Stimulated activated CD4-positive, alpha-beta T cell treated with anti-CD3 and anti-CD28 coated beads, Interleukin-2, amount 100 ng/mL, for 48 hours (primary cell): Measurements from ENCODE around the gene NCBP3.
"Not testable (repeated sequence)": the region's sequence is repeated elsewhere in the genome, so short reads cannot be mapped to it uniquely, and the experiment has no call there.

Experiments used
- DNase-seq, 2 donors: peaks; one replicate each; pipeline ENCODE4 v3.0.0-alpha.2; 2020

NCBP3 gene

DNA sequence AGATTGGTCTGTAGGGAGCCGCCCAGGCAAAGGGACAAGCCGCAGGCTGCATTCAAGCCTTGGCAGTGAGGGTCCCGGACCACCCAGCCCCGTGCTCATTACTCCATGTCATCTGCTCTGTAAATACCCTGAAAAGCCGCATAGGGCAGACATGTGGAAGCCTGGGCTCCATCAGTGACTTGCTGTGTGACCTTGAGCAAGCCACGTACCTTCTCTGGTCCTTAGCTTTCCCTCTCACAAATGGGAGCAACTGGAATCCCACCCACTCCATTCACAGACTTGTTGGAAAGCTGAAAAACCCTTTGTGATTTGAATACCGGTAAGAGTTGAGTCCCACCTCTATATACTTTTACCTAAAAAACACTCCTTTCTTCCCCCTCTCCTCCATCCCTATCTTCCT lies 34.9 kb upstream of the NCBP3 start:
- no peak for DNase-seq

GRCh38 chr17:3879591-3880417 lies 33.8 kb upstream of the NCBP3 start:
- DNase-seq, result no peak

GRCh38 chr17:3879186-3879585 lies 33.1 kb upstream of the NCBP3 start:
- no peak for DNase-seq

DNA sequence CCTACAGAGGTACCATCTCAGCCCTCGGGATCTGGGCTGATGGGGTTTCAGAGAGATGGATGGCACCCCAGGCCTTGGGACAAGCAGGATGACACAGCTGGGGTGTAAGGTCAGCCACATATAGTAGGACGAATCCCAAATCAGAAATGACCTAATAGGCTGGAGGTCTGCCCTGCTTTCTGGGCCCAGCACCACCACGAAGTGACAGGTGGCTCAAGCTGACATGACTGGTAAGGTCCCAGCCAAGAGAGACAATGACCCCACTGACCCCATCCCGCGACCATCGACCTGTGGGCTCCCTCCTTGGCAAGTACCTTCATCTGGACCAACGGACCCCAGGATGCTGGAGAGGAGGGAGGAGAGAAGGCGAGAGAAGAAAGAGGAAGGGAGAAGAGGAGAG lies 31.2 kb upstream of the NCBP3 start:
- no peak for DNase-seq

DNA sequence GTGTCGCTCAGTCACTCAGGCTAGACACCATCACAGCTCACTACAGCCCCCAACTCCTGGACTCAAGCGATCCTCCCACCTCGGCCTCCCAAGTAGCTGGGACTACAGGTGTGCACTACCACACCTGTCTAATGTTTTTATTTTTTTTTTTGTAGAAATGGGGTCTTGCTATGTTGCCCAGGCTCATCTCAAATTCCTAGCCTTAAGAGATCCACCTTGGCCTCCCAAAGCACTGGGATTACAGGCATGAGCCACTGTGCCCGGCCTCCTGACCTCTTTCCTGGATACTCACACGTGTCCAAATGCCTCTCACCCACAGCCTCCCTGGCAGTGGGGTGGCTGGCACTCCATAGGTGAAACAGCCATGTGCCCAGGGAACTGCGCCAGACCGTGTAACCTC lies 29.3 kb upstream of the NCBP3 start:
- DNase-seq, result no peak

- DNase-seq, result no peak
Measured at GRCh38 chr17:3873862-3874261, 27.8 kb upstream of the NCBP3 start.

GRCh38 chr17:3870871-3871306 lies 24.8 kb upstream of the NCBP3 start:
- DNase-seq, result no peak

- DNase-seq, result no peak
Measured at GRCh38 chr17:3867606-3868005, 21.6 kb upstream of the NCBP3 start.

- no peak for DNase-seq
Measured at GRCh38 chr17:3867106-3867505, 21.1 kb upstream of the NCBP3 start.

DNA sequence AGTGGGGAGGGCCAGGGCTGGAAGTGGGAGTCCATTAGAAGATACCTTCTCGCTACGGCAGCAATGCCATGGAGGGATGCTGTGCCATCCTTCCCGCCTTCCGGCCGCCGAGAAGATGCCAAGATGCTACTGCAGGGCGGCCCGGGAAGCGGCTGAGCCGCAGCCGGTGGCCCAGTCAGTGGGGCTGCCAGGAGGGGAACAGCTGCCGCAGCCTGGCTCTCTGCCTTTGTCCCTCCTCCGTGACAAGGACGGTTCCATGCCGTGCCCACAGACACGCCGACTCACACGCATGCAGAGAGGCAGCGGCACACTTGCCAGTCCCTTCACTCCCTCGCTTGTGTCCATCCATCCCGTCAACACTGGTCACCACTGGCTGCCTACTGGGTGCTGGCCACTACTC lies 20.2 kb upstream of the NCBP3 start:
- no peak for DNase-seq

- no peak for DNase-seq
Measured at GRCh38 chr17:3865176-3865575, 19.1 kb upstream of the NCBP3 start.

DNA sequence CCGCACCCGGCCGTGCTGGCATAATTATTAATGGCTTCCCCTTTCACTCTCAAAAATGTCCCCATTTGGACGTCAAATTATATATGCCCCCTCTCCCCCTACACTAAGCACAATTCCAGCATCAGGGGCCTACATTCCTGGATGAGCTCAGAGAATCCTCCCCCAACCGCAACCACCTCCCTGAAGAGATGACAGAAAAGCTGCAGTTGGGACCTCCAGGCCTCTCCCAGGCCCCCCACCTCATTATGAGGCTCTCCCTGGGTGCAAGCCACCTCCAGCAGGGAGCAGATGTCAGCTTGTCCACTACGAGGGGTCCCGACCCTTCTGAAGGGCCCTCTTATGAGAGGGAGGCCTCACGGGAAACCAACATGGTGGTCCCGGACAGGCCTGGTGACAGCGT lies 18.5 kb upstream of the NCBP3 start:
- DNase-seq, result no peak

DNA sequence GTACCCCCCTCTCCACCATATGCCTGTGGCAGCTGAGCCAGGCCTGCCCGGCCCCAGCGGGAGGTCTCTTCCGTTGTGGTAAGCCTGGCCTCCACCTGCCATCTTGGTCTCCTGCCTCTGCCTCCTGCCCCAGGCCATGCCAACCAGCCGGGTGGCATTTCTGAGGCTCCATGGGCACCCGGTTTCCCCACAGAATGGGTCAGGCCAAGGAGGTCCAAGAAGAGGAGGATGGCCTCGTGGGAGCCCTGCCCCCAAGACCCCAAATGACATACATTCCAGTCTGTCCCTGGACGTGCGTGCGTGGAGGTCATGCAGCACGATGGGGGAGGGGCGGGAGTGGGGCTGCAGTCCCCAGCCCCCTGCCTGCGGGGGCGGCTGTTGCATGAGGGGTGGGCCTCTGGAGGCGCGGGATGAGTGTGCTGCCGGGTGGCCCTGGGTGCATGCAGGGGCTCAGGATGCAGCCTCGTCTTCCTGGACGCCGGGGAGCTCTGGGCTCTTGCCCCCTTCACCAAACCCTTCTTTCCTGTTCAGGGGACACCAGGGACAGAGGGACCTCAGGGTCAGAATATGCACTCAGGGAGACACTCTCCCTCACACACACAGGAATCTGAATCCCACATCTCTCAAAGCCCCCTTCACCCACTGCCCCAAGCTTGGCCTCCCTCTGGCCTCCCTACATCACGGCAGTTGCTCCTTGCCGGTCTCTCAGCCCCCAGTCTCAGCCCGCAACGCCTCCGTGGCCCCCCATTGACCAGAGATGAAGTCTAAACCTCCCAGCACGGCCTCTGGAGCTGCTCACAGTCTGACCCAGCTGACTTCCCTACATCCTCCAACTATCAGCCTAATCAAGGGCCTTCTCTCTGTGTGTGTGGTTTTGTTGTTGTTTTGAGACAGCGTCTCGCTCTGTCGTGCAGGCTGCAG lies 16.0 kb upstream of the NCBP3 start:
- no peak for DNase-seq

GRCh38 chr17:3860939-3861700 lies 15.1 kb upstream of the NCBP3 start:
- DNase-seq, result no peak

- no peak for DNase-seq
Measured at GRCh38 chr17:3859940-3860339, 13.9 kb upstream of the NCBP3 start.

DNA sequence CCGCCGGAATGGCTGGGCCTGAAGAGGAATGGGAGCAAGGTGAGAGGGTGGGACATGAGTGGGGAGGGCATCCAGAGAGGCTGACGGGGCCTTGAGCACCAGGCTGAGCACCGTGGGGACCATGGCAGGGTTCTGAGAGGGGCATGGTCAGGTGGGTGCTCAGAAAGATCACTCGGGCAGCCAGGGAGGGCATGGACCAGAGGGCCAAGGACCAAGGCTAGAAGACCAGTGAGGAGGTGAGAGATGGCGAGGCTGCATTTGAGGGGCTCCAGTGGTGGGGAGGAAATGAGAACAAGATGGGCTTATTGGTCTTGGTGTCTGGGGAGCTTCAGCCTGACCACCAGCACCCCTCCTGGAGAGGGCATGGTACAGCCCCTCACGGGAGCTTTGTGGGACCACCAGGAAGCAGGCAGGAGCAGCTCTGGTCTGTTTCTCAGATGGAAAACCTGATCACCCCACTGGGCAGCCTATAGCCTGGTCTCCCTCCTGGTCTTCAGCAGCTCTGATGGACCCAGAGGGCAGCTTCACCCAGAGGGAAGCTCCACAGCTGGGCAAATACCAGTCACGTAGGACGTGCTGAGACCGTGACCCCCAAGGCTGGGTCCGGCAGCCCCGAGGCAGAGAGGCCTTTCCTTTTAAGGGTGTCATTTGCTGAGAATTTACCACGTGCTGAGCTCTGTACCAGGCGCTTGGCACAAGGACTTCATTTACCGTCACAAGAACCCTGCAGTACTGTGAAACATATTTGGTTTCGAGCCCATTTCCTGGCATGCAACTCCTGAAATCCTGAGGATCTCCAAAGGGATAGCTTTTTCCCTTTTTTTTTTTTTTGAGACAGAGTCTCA lies 11.4 kb upstream of the NCBP3 start:
- DNase-seq, result no peak

DNA sequence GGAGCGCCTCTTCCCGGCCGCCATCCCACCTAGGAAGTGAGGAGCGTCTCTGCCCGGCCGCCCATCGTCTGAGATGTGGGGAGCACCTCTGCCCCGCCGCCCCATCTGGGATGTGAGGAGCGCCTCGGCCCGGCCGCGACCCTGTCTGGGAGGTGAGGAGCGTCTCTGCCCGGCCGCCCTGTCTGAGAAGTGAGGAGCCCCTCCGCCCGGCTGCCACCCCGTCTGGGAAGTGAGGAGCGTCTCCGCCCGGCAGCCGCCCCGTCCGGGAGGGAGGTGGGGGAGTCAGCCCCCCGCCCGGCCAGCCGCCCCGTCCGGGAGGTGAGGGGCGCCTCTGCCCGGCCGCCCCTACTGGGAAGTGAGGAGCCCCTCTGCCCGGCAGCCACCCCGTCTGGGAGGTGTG lies 8.2 kb upstream of the NCBP3 start:
- not testable (repeated sequence) for DNase-seq

DNA sequence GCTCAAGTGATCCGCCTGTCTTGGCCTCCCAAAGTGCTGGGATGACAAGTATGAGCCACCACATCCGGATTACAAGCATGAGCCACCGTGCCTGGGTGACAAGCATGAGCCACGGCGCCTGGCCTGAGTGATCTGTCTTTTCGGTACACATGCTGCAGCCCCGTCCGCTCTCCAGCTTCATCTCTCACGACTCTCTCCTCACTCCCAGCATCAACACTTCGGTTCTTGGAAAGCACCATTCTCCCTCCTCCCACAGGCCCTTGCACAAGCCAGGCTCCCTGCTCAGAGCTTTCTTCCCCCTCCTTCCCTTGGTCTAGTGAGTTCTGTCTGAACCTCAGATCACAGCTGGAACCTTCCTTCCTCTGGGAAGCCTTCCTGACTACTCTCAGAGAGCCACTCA lies 6.5 kb upstream of the NCBP3 start:
- no peak for DNase-seq

- no peak for DNase-seq
Measured at GRCh38 chr17:3851461-3852100, 5.5 kb upstream of the NCBP3 start.

- no peak for DNase-seq
Measured at GRCh38 chr17:3848229-3848835, 2.3 kb upstream of the NCBP3 start.

DNA sequence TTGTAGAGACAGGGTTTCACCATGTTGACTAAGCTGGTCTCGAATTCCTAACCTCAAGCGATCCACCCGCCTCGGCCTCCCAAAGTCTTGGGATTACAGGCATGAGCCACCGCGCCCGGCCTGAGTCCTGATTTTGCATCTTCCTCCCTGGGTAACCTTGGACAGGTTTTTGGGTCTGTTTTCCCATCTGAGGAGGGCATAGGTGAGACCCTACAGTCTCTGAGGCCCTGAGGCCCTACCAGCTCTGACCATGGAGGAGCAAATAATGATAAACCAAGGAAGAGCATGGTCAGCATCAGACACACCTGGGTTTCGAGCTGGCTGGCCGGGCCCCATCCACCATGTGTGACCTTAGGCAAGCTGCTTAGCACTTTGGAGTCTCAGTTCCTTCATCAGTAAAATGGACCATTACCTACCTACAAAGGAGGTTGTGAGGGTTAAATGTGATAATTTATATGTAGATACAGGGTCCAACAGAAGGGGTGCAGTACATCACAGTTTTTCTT lies 1.2 kb upstream of the NCBP3 start:
- no peak for DNase-seq
